Endothelial cell of hepatic sinusoid (primary cell): ENCODE data around the gene KRTAP10-6.
"Not testable (repeated sequence)": the region's sequence is repeated elsewhere in the genome, so short reads cannot be mapped to it uniquely, and the experiment has no call there.

ENCODE experiments used
- in situ Hi-C: cut with HindIII; loops from 2 replicates; pipeline ENCODE4 v1.10.0; 2017; ENCODE audit warnings: low sequenced_read_pairs

The KRTAP10-6 gene

GRCh38 chr21:44618504-44618903 is 26.2 kb upstream of the KRTAP10-6 start:
- in situ Hi-C loops: no loop called here

- in situ Hi-C loops: no loop called here
Measured at GRCh38 chr21:44617071-44617501, 24.8 kb upstream of the KRTAP10-6 start.

DNA sequence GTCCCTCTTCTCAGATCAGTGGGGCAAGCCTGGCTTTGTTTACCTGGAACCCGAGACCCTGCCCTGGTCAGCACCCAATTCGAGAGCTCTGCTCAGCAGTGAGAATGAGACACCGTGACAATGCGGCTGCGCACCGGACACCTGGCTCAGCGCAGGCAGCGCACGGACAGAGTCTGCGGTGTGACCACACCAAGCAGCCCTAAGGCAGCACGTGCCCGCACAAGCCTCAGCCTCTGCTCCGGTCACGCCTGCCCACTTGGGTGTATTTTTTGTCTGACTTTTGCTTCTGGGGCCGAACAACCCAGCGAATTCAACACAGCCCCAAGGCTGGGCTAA is 24.3 kb upstream of the KRTAP10-6 start:
- in situ Hi-C loops: no loop called here

DNA sequence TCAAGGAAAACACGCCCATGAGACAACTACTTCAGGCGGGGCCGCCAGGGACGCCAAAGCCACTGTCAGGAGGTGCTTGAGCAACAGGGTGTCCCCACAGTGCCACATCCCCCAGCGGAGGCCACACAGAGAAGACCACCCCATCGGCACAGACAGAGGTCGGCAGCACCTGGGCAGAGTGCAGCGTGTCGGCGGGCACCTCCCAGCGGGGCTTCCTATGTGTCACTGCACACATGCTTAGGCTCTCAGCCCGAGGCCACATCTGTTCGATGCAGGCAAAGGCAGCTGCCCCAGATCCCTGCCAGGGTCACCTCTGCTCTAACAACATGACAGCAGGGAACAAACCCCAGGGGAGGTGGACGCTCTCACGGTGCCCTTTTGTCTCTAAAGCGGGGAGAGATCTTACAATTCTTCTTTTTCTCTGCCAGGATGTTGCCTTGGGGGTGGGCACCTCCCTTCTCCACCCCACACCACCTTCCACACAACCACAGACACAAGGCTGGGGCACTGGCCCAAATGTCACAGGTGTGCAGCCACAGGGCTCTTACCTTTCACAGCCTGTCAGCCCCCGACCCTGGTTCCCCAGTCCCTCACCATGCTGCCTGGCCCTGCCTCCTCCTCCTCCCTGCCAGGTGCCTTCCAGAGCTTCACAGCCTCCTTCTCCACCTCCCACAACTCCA is 23.7 kb upstream of the KRTAP10-6 start:
- in situ Hi-C loops: no loop called here

- in situ Hi-C loops: no loop called here
Measured at GRCh38 chr21:44615466-44615865, 23.2 kb upstream of the KRTAP10-6 start.

- in situ Hi-C loops: no loop called here
Measured at GRCh38 chr21:44614961-44615391, 22.7 kb upstream of the KRTAP10-6 start.

DNA sequence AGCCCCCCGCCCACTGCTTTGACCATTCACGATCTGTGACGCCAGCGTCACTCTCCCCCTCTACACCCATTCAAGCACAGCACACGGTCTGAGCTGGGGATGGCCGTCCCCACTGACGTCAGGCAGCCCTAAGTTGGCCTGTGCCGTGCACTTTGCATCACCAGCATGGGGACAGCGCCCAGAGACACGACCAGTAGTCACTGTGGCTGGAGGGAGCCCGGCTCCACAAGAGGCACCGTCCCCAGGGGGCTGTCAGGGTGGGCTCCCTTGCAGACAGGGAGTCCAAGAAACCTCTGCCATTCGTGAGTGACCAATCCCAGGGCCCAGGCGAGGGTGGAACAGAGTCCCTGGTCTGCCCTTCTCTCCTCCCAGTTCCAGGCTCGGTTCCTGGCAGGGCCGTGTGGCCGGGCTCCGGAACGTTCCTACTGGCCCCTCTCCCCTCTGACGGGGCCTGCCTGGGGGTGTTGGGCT is 21.9 kb upstream of the KRTAP10-6 start:
- in situ Hi-C loops: no loop called here

GRCh38 chr21:44613386-44614155 is 21.3 kb upstream of the KRTAP10-6 start:
- in situ Hi-C loops: no loop called here

DNA sequence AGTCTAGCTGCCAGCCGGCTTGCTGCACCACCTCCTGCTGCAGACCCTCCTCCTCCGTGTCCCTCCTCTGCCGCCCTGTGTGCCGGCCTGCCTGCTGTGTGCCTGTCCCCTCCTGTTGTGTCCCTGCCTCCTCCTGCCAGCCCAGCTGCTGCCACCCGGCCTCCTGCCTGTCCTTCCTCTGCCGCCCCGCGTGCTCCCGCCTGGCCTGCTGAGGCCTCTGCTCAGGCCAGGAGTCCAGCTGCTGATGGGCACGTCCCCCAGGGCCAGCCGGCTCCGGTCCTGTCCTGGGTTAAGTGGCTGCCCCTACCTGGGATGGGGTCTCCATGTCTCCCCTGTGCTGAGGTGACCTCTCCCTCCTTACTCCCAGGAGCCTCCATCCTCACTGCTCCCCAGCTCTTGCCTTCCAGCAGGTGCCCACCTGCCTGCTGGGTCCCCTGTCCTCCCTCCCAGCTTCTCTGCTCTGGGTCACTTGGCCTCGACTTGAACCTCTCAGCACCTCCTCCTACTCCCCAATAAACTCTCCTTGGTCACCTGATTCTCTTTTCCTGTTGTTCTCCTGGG is 20.4 kb upstream of the KRTAP10-6 start:
- in situ Hi-C loops: no loop called here

DNA sequence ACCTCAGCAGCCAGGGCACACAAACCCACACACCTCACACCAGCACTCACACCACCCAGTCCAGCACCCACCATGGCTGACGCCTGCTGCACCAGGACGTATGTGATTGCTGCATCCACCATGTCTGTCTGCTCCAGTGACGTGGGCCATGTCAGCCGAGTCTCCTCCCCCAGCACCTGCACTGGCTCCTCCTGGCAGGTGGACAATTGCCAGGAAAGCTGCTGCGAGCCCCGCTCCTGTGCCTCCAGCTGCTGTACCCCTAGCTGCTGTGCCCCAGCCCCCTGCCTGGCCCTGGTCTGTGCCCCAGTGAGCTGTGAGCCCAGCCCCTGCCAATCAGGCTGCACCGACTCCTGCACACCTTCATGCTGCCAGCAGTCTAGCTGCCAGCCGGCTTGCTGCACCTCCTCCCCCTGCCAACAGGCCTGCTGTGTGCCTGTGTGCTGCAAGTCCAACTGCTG is 19.8 kb upstream of the KRTAP10-6 start, which contains the start of gene KRTAP10-8:
Gene KRTAP10-8, plus strand, starts transcription at position 51 of the 458 bp plus-strand sequence. Its CDS starts 22 bp downstream, at position 73.
- in situ Hi-C loops: no loop called here

- in situ Hi-C loops: no loop called here
Measured at GRCh38 chr21:44611551-44611950, 19.2 kb upstream of the KRTAP10-6 start.

- in situ Hi-C loops: not testable (repeated sequence)
Measured at GRCh38 chr21:44610157-44610843, 18.0 kb upstream of the KRTAP10-6 start.

GRCh38 chr21:44609193-44609592 is 16.9 kb upstream of the KRTAP10-6 start:
- in situ Hi-C loops: no loop called here

- in situ Hi-C loops: no loop called here
Measured at GRCh38 chr21:44606495-44606894, 14.2 kb upstream of the KRTAP10-6 start.

DNA sequence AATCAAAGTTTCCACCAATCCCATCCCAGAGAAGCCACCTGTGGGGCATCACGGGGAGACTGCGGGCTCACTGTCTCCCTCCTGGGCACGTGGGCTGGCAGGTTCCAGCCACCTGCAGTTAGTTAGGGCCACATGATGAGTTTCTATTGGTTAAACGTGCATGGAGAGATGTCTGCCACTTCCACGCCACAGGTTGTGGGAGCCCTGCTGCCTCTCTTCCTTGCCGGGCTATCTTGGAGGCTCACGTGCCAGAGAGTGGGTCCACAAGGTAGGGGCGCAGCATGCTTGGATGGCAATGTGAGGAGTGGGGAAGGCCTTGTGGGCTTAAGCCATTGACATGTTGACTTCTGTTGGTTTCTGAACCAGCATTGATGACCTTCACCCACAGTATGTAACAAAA is 11.6 kb upstream of the KRTAP10-6 start:
- in situ Hi-C loops: no loop called here

GRCh38 chr21:44603109-44603875 is 11.0 kb upstream of the KRTAP10-6 start:
- in situ Hi-C loops: no loop called here

GRCh38 chr21:44602463-44602850 is 10.2 kb upstream of the KRTAP10-6 start:
- in situ Hi-C loops: no loop called here

- in situ Hi-C loops: no loop called here
Measured at GRCh38 chr21:44601596-44602462, 9.5 kb upstream of the KRTAP10-6 start.

GRCh38 chr21:44601091-44601490 is 8.8 kb upstream of the KRTAP10-6 start:
- in situ Hi-C loops: not testable (repeated sequence)
